Left lung (tissue), 10 donors: ENCODE results near the gene INCENP. TPM values are rescaled to one million over a fixed set of nuclear protein-coding genes. Genes with fewer than 3 reads are reported as not detected.

Source experiments
- ATAC-seq: fragments of 200-7000 bp; cut with Tn5 transposase; one replicate; pipeline ENCODE4 v1.9.1; 2020; ENCODE audit warnings: moderate library complexity
- DNase-seq, 4 donors: peaks; one replicate each; pipeline ENCODE4 v3.0.0-alpha.2; 2013 to 2020
- H3K27ac ChIP-seq, 2 donors: fragments of 200-600 bp; sonication (generic) in 1 of 2; one replicate each; pipeline versions ENCODE4 v1.5.0 to v1.8.0; 2020 to 2021
- H3K27me3 ChIP-seq, 2 donors: fragments of 200-600 bp; sonication (generic) in 1 of 2; one replicate each; pipeline versions ENCODE4 v1.5.0 to v1.8.0; 2020 to 2021
- H3K36me3 ChIP-seq, 2 donors: fragments of 200-600 bp; sonication (generic) in 1 of 2; one replicate each; pipeline versions ENCODE4 v1.5.0 to v1.8.0; 2020 to 2021
- H3K4me1 ChIP-seq, 2 donors: fragments of 200-600 bp; one replicate each; pipeline ENCODE4 v1.8.0; 2021
- H3K4me3 ChIP-seq, 2 donors: fragments of 200-600 bp; sonication (generic) in 1 of 2; one replicate each; pipeline versions ENCODE4 v1.5.0 to v1.8.0; 2020 to 2021; ENCODE audit warnings: mild to moderate bottlenecking in 1 of 2
- H3K9me3 ChIP-seq, 2 donors: fragments of 200-600 bp; sonication (generic) in 1 of 2; one replicate each; pipeline versions ENCODE4 v1.5.0 to v1.8.0; 2020 to 2021
- intact Hi-C, 2 donors: fragments of 100-400 bp; cut with DNase I; formaldehyde crosslinking; loops; one replicate each; pipeline versions ENCODE4 v1.11.2 to v1.14.2; 2022
- polyA plus RNA-seq, 6 donors: library from polyadenylated mRNA; unstranded; fragments of 120-200 nt; gene quantifications; one replicate each; pipeline ENCODE4 v1.2.1, GENCODE V29; 2013; ENCODE audit not compliant: insufficient read length in 6 of 6
- total RNA-seq, 2 donors: library from RNA; stranded (reverse); fragmentation: NEBNext Ultra II Directional; extraction: Animal tissue kit (Norgen Biotek cat#: 25700); gene quantifications; one replicate each; pipeline ENCODE4 v1.2.1, GENCODE V29; 2021
- TF ChIP-seq, protein P1 (sequence below), 2 donors: fragments of 200-600 bp; sonication (generic) in 1 of 2; IDR thresholded peaks; one replicate each; pipeline versions ENCODE4 v1.5.0 to v1.8.0; 2021; ENCODE audit warnings: antibody characterized with exemption in 2 of 2
- donor health status: DM: no; HTN: yes; CAD: no.
- donor health status: DM: no; HTN: no; CAD: no.

The INCENP gene
- total and polyA plus RNA-seq, 8 donors: 17.3 to 47.4 (median 30.1) TPM

GRCh38 chr11:62141111-62142042 lies 17.6 kb downstream of the INCENP start:
- Histone ChIP-seq H3K9me3 (no peaks in the 10 kb centered on the region), H3K36me3 (peaks cover 0 to 88% of the 10 kb centered on the region in 2 donors), H3K27ac (no peak overlapping the region), H3K27me3 (no peaks in the 10 kb centered on the region), H3K4me3 (no peak overlapping the region), H3K4me1 (no peaks in the 10 kb centered on the region)
- no peak for ATAC-seq
- intact Hi-C loops: no loop called here
- DNase-seq: no peak
- TF ChIP-seq, protein P1, sequence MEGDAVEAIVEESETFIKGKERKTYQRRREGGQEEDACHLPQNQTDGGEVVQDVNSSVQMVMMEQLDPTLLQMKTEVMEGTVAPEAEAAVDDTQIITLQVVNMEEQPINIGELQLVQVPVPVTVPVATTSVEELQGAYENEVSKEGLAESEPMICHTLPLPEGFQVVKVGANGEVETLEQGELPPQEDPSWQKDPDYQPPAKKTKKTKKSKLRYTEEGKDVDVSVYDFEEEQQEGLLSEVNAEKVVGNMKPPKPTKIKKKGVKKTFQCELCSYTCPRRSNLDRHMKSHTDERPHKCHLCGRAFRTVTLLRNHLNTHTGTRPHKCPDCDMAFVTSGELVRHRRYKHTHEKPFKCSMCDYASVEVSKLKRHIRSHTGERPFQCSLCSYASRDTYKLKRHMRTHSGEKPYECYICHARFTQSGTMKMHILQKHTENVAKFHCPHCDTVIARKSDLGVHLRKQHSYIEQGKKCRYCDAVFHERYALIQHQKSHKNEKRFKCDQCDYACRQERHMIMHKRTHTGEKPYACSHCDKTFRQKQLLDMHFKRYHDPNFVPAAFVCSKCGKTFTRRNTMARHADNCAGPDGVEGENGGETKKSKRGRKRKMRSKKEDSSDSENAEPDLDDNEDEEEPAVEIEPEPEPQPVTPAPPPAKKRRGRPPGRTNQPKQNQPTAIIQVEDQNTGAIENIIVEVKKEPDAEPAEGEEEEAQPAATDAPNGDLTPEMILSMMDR (IDR thresholded peaks at IDR 0.05): no peak

GRCh38 chr11:62142043-62142375 lies 18.2 kb downstream of the INCENP start:
- intact Hi-C loops: no loop called here
- peaks cover 0 to 95% of the 10 kb centered on the region in 2 donors for H3K36me3 ChIP-seq
- H3K4me1 ChIP-seq: no peaks in the 10 kb centered on the region
- no peaks in the 10 kb centered on the region for H3K27me3 ChIP-seq
- no peak overlapping the region for H3K27ac ChIP-seq
- TF ChIP-seq, protein P1 (IDR thresholded peaks at IDR 0.05): no peak
- H3K4me3 ChIP-seq: no peak overlapping the region
- no peaks in the 10 kb centered on the region for H3K9me3 ChIP-seq
- no peak for ATAC-seq
- no peak for DNase-seq

- no peak for ATAC-seq
- intact Hi-C loops: no loop called here
- no peaks in the 10 kb centered on the region for H3K27me3 ChIP-seq
- TF ChIP-seq, protein P1 (IDR thresholded peaks at IDR 0.05): no peak
- no peaks in the 10 kb centered on the region for H3K4me1 ChIP-seq
- no peak overlapping the region for H3K4me3 ChIP-seq
- peak in 2 of 4 donors; percentile 21 to 86 for DNase-seq
- no peak overlapping the region for H3K27ac ChIP-seq
- H3K9me3 ChIP-seq: no peaks in the 10 kb centered on the region
- peaks cover 0 to 96% of the 10 kb centered on the region in 2 donors for H3K36me3 ChIP-seq
Measured at GRCh38 chr11:62142921-62143320, 19.1 kb downstream of the INCENP start.

DNA sequence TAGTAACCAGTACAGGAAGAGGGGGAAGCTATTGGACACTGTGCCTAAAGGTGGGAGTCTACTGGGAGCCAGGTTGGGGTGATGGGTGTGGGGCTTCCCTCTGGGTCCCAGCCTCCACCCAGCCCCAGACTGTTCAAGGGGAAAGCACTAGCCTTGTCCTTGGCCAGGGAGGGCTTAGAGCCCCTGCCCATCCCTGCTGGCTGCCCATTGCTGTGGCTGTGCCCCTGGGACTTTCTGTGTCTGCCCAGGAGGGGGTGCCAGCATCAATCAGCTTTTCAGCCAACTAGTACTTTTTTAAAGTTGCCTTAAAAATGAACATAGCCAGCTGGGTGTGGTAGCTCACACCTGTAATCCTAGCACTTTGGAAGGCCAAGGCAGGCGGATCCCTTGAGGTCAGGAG lies 19.9 kb downstream of the INCENP start:
- intact Hi-C loops: no loop called here
- no peak overlapping the region for H3K27ac ChIP-seq
- DNase-seq (no peak), ATAC-seq (no peak)
- H3K36me3 ChIP-seq: peaks cover 0 to 96% of the 10 kb centered on the region in 2 donors
- no peaks in the 10 kb centered on the region for H3K9me3 ChIP-seq
- TF ChIP-seq, protein P1 (IDR thresholded peaks at IDR 0.05): no peak
- H3K4me3 ChIP-seq: no peak overlapping the region
- H3K27me3 ChIP-seq: no peaks in the 10 kb centered on the region
- H3K4me1 ChIP-seq: no peaks in the 10 kb centered on the region

DNA sequence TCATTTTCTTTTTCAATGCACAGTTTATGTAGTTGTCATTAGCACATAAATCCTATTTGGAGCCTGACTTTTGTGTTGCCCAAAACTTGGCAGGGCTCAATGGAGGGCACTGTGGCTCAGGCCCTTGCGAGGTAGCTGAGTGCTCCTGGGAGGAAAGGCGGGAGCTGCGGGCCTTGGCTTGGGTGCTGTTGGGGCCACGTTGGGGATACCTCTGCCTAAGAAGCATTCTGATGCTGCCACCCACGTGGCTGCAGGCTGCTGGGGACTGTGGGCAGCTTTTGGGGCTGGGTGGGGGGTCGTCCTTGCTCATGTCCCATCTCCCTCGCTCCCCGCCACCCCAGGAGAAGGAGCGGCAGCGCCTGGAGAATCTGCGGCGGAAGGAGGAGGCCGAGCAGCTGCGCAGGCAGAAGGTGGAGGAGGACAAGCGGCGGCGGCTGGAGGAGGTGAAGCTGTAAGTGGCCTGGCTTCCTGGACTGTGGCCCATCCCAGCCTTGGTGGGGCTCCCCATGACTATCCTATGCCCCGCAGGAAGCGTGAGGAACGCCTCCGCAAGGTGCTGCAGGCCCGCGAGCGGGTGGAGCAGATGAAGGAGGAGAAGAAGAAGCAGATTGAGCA lies 20.9 kb downstream of the INCENP start:
- TF ChIP-seq, protein P1 (IDR thresholded peaks at IDR 0.05): no peak
- intact Hi-C loops: no loop called here
- Histone ChIP-seq H3K9me3 (no peaks in the 10 kb centered on the region), H3K27ac (no peak overlapping the region), H3K27me3 (no peaks in the 10 kb centered on the region), H3K4me3 (no peak overlapping the region), H3K36me3 (peaks cover 0 to 96% of the 10 kb centered on the region in 2 donors), H3K4me1 (no peaks in the 10 kb centered on the region)
- no peak for ATAC-seq
- DNase-seq: peak in 1 of 4 donors; percentile 74
